ENCODE data around the gene SPRYD3. TPM values are rescaled to one million over a fixed set of nuclear protein-coding genes. Genes with fewer than 3 reads are reported as not detected.

Gene SPRYD3
- total and polyA plus RNA-seq, 2 of the 4 experiments (the other 2 are of a cell fraction): 25.6 to 27.8 TPM

DNA sequence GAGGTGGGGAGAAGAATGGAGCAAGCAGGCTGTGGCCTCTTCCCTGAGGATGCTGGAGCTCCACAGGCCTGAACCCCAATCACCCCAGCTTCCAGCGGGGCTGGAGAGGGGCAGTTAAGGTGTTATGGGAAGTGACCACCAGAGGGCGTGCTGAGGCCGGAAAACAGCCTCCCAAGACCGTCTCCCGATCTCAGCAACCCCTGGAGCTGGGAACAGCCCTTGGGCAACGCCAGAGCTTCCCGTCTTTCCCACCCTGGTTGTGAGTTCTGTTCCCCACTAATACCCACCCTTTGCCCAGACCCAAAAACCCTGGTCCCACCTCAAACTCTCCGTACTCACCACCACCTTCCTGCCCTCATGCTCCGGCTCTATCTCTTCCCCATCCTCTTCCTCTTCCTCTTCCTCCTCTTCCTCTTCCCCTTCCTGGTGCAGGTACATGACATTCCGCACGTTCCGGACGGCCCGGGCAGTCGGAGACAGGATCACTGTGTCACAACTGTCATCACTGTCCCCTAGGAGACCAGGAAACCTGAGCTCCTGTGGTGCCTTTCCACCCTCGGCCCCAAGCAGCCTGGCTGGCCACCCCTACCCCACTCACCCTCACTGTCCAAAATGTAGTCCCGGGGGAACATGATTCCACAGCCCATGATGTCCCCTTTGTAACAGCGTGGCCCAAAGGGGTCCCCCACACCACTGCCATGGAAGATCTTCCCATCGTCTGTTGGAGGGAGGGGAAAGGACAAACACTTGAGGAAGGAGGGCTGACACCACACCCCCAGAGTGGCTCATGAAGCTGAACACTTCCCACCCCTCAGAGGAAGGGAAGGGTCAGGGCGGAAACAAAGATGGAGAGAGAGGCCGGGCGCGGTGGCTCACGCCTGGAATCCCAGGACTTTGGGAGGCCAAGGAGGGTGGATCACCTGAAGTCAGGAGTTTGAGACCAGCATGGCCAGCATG, 12.9 kb downstream of the SPRYD3 start:
- H2BK15ac ChIP-seq (ENCODE audit: low read depth, low read length): peak overlapping the region; percentile 85; the same call in 1 of the 3 replicates
- TF ChIP-seq RFX5 (IDR thresholded peaks at IDR 0.05; ENCODE audit: low read depth, low read length) (no peak), CHD1 (IDR thresholded peaks at IDR 0.05; ENCODE audit: low read depth, low read length) (0 out of 2 replicates have a peak, but pooled peaks have one; percentile 48), SMC3 (IDR thresholded peaks at IDR 0.05; ENCODE audit: low read depth, low read length) (peak; percentile 93), MXI1 (IDR thresholded peaks at IDR 0.05; ENCODE audit: borderline replicate concordance, low read depth, low read length) (no peak), FOS (IDR thresholded peaks at IDR 0.05; ENCODE audit: low read depth, low read length) (no peak), CEBPB (IDR thresholded peaks at IDR 0.05; ENCODE audit: low read depth, low read length) (peak; percentile 75; the same call in 1 of the 2 replicates), RAD21 (IDR thresholded peaks at IDR 0.05; ENCODE audit: low read length) (peak; percentile 95), MAZ (IDR thresholded peaks at IDR 0.05; ENCODE audit: borderline replicate concordance, low read depth, low read length) (peak; percentile 24; the same call in 1 of the 2 replicates), RCOR1 (IDR thresholded peaks at IDR 0.05; ENCODE audit: insufficient replicate concordance, low read length) (no peak), BHLHE40 (IDR thresholded peaks at IDR 0.05; ENCODE audit: low read depth, low read length) (no peak)
- TF ChIP-seq, protein P1, sequence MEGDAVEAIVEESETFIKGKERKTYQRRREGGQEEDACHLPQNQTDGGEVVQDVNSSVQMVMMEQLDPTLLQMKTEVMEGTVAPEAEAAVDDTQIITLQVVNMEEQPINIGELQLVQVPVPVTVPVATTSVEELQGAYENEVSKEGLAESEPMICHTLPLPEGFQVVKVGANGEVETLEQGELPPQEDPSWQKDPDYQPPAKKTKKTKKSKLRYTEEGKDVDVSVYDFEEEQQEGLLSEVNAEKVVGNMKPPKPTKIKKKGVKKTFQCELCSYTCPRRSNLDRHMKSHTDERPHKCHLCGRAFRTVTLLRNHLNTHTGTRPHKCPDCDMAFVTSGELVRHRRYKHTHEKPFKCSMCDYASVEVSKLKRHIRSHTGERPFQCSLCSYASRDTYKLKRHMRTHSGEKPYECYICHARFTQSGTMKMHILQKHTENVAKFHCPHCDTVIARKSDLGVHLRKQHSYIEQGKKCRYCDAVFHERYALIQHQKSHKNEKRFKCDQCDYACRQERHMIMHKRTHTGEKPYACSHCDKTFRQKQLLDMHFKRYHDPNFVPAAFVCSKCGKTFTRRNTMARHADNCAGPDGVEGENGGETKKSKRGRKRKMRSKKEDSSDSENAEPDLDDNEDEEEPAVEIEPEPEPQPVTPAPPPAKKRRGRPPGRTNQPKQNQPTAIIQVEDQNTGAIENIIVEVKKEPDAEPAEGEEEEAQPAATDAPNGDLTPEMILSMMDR (conservative IDR thresholded peaks at IDR 0.05; ENCODE audit: low read depth, low read length): peak; percentile 94
- TF ChIP-seq, protein P2, sequence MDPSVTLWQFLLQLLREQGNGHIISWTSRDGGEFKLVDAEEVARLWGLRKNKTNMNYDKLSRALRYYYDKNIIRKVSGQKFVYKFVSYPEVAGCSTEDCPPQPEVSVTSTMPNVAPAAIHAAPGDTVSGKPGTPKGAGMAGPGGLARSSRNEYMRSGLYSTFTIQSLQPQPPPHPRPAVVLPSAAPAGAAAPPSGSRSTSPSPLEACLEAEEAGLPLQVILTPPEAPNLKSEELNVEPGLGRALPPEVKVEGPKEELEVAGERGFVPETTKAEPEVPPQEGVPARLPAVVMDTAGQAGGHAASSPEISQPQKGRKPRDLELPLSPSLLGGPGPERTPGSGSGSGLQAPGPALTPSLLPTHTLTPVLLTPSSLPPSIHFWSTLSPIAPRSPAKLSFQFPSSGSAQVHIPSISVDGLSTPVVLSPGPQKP (IDR thresholded peaks at IDR 0.05; ENCODE audit: borderline replicate concordance, low read depth, low read length): no peak

More for the DNA sequence above, 12.9 kb downstream of the SPRYD3 start:
- dilution Hi-C loops (cut with HindIII; ENCODE audit: low sequenced_read_pairs, unreplicated experiment) (no loop called here), intact Hi-C loops (cut with micrococcal nuclease) (loop anchor here (1.0 kb wide), 2 partner anchors 33 to 124 kb away; no protein-coding TSS in a partner anchor), in situ Hi-C loops (cut with MboI; ENCODE audit: low sequenced_read_pairs) (loop anchor here (5.0 kb wide), 1 partner anchor 121 kb away; no protein-coding TSS in a partner anchor)
- Histone ChIP-seq H3K4me2 (ENCODE audit: low read depth, low read length) (no peak overlapping the region; the same call in 1 of the 2 replicates), H2BK20ac (ENCODE audit: low read depth, low read length) (peak overlapping the region; percentile 82), H2BK120ac (ENCODE audit: low read depth, low read length) (peak overlapping the region; percentile 90), H3K79me1 (ENCODE audit: low read depth in 1 of 2, low read length in 2 of 2) (peaks cover 2 to 56% of the 10 kb centered on the region in 2 experiments; a peak in 3 of 4 replicates), H4K5ac (ENCODE audit: low read depth, low read length) (peak overlapping the region; percentile 85), H3K9me3 (ENCODE audit: control insufficient read depth, insufficient read depth, low read length) (no peaks in the 10 kb centered on the region), H4K91ac (ENCODE audit: insufficient read depth, low read depth, low read length) (peak overlapping the region; percentile 95), H3K14ac (replicated peaks; ENCODE audit: low read depth, low read length) (peak overlapping the region; percentile 79), H4K20me1 (ENCODE audit: insufficient read depth, low read length) (peaks cover 9% of the 10 kb centered on the region), H3K4me3 (ENCODE audit: insufficient read depth, low read depth, low read length) (no peak overlapping the region), H3K27ac (ENCODE audit: insufficient read depth, low read length) (peak overlapping the region; percentile 45), H3K36me3 (ENCODE audit: control insufficient read depth, insufficient read depth, low read length) (peaks cover 46% of the 10 kb centered on the region), H3K9me1 (ENCODE audit: insufficient read depth, low read length) (peaks cover 13% of the 10 kb centered on the region), H3K27me3 (ENCODE audit: control insufficient read depth, insufficient read depth, low read length) (no peaks in the 10 kb centered on the region), H4K8ac (ENCODE audit: low read depth in 2 of 2, low read length in 2 of 2) (peak overlapping the region; percentile 57 to 96), H3K9ac (ENCODE audit: low read depth, low read length) (peak overlapping the region; percentile 33), H3K18ac (ENCODE audit: low read depth, low read length) (peak overlapping the region; percentile 58), H3K23ac (ENCODE audit: low read depth, low read length) (peak overlapping the region; percentile 26; the same call in 1 of the 2 replicates), H2AK5ac (ENCODE audit: low read depth, low read length) (peak overlapping the region; percentile 100), H3K4ac (ENCODE audit: low read depth, low read length) (peak overlapping the region; percentile 98), H2BK5ac (ENCODE audit: low read depth, low read length, poor library complexity, severe bottlenecking) (peak overlapping the region; percentile 74), H3K56ac (ENCODE audit: extremely low read depth, insufficient read depth, low read length) (peak overlapping the region; percentile 53), H2AFZ (replicated peaks; ENCODE audit: low read length, poor library complexity) (peak overlapping the region; percentile 89), H3K4me1 (ENCODE audit: control insufficient read depth, insufficient read depth, low read length) (peaks cover 32% of the 10 kb centered on the region), H2AK9ac (replicated peaks; ENCODE audit: low read depth, low read length, poor library complexity) (peak overlapping the region; percentile 89)
- ATAC-seq (ENCODE audit: low read depth): peak; percentile 70
- whole genome bisulfite sequencing, 2 experiments (ENCODE audit: extremely low coverage in 2 of 2, insufficient read length in 1 of 2): 22% methylated on average over 5 of the region's 24 CpGs; no CpG with 5 or more reads in 1 of the 2 experiments
- DNase-seq: peak; percentile 81
- ChIA-PET POLR2A (ENCODE audit: unreplicated experiment) (interaction anchor here (0.7 to 1.6 kb wide), 3 partner anchors 13 to 32 kb away, joined by 3 to 7 read pairs (median 5); partner anchors contain the start of genes IGFBP6 and SPRYD3), CTCF (interaction anchor here (0.6 to 2.6 kb wide), 22 partner anchors 9 to 279 kb away, joined by 3 to 39 read pairs (median 4); partner anchors contain the start of genes AAAS, IGFBP6, SOAT2 and SPRYD3)
- BruUV-seq (replicated peaks): no TSS peak

All from IMR-90 (cell line).